SKM-1 (cell line): Measurements from ENCODE around the gene GAB1.

Source experiments
- DNase-seq: peaks from one replicate; lab custom pipeline; 2025; ENCODE audit not compliant: unreplicated experiment; lab: John Stamatoyannopoulos, UW

Gene GAB1

GRCh38 chr4:143336781-143337599 lies at the start of gene GAB1:
GAB1 (plus strand) TSS chr4:143336876; CDS start chr4:143337189, 313 bp downstream.
- DNase-seq: peak; percentile 34

- no peak for DNase-seq
Measured at GRCh38 chr4:143287572-143287923, 49.1 kb upstream of the GAB1 start.

GRCh38 chr4:143288171-143288570 lies 48.5 kb upstream of the GAB1 start:
- DNase-seq: no peak

GRCh38 chr4:143289370-143289769 lies 47.3 kb upstream of the GAB1 start:
- peak; percentile 14 for DNase-seq

- DNase-seq: no peak
Measured at GRCh38 chr4:143291314-143291713, 45.4 kb upstream of the GAB1 start.

- DNase-seq: no peak
Measured at GRCh38 chr4:143292858-143293257, 43.8 kb upstream of the GAB1 start.

GRCh38 chr4:143294310-143294709 lies 42.4 kb upstream of the GAB1 start:
- no peak for DNase-seq

GRCh38 chr4:143294710-143295275 lies 41.9 kb upstream of the GAB1 start:
- no peak for DNase-seq

GRCh38 chr4:143296397-143297067 lies 40.1 kb upstream of the GAB1 start:
- no peak for DNase-seq

- no peak for DNase-seq
Measured at GRCh38 chr4:143300860-143301259, 35.8 kb upstream of the GAB1 start.

- DNase-seq: no peak
Measured at GRCh38 chr4:143302536-143302935, 34.1 kb upstream of the GAB1 start.

- DNase-seq: no peak
Measured at GRCh38 chr4:143306788-143307187, 29.9 kb upstream of the GAB1 start.

GRCh38 chr4:143307531-143307930 lies 29.1 kb upstream of the GAB1 start:
- no peak for DNase-seq

GRCh38 chr4:143308377-143308776 lies 28.3 kb upstream of the GAB1 start:
- DNase-seq: no peak

GRCh38 chr4:143311924-143312323 lies 24.8 kb upstream of the GAB1 start:
- DNase-seq: no peak

GRCh38 chr4:143313521-143313920 lies 23.2 kb upstream of the GAB1 start:
- no peak for DNase-seq

GRCh38 chr4:143313996-143314395 lies 22.7 kb upstream of the GAB1 start:
- no peak for DNase-seq

- no peak for DNase-seq
Measured at GRCh38 chr4:143320113-143320512, 16.6 kb upstream of the GAB1 start.

GRCh38 chr4:143326735-143327134 lies 9.9 kb upstream of the GAB1 start:
- DNase-seq: no peak

- DNase-seq: no peak
Measured at GRCh38 chr4:143329985-143330384, 6.7 kb upstream of the GAB1 start.

GRCh38 chr4:143335979-143336780 lies 496 bp upstream of the GAB1 start:
- DNase-seq: peak; percentile 56
